Stimulated activated CD4-positive, alpha-beta T cell treated with anti-CD3 and anti-CD28 coated beads, Interleukin-1b, Interleukin-23, amount 100 ng/mL, for 4 hours (primary cell): ENCODE results near the gene CSRP1.
"Not testable (repeated sequence)": the region's sequence is repeated elsewhere in the genome, so short reads cannot be mapped to it uniquely, and the experiment has no call there.

Experiments
- DNase-seq, 2 donors: peaks; one replicate each; pipeline ENCODE4 v3.0.0-alpha.2; 2020; ENCODE audit warnings: low read depth in 2 of 2

CSRP1 gene

DNA sequence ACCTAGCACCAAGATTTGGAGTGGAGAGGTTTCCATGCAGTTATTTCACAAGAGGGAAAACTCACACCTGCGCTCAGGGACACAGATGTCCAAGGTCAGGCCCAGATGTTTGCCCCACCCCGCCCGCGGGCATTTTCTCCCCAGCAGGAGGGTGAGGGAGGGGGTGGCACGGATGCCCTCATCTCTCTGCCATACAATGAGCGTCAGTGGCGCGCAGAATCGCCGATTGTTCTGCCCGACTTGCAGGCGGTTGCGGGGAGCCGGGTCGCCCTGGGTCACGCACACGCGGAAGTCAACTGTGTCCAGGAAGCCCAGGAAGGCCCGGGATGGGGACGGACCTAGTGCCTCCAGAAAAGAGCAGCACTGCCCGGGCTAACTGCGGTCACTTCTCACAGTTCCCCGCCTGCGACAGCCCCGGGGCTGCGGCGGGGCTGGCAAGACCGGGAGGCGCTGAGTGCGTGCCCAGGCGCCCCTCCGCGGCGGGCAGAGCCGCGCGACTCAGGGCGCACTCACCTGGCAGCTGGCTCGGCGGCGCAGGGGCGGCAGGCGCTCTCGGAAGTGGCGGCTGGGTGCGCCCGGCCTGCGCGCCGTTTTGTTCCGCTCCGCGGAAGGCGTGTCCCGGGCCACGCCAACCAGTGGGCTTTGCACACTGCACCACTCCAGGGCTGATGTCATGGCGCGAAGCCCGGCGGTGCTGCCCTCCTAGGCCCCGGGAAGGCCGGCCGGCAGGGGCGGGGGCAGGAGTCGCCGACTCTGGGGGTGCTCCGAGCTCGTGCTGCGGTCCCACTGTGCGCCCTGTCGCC is at the start of gene CSRP1:
CSRP1 (minus strand) TSS at position 567 of the 803 bp plus-strand sequence. CDS start 10,820 bp downstream, outside the sequence.
- DNase-seq = peak; percentile 68 to 73

DNA sequence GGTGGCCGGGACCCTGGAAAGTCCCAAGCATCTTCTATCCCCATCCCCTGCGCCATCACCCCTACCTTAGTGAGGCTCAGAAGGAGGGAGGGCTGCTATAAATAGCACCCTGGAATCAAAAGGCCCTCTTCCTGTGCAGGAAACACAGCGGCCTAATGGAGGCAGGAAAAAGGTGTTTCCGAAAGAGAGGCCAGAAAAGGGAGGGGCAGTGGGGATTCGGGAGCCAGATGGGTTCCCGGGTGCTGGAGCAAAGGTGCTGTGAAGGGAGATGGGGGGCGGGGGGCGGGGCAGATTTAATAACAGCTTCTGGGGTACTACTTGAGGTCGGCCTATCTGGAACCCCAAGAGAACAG is 48.6 kb upstream of the CSRP1 start:
- DNase-seq = no peak

DNA sequence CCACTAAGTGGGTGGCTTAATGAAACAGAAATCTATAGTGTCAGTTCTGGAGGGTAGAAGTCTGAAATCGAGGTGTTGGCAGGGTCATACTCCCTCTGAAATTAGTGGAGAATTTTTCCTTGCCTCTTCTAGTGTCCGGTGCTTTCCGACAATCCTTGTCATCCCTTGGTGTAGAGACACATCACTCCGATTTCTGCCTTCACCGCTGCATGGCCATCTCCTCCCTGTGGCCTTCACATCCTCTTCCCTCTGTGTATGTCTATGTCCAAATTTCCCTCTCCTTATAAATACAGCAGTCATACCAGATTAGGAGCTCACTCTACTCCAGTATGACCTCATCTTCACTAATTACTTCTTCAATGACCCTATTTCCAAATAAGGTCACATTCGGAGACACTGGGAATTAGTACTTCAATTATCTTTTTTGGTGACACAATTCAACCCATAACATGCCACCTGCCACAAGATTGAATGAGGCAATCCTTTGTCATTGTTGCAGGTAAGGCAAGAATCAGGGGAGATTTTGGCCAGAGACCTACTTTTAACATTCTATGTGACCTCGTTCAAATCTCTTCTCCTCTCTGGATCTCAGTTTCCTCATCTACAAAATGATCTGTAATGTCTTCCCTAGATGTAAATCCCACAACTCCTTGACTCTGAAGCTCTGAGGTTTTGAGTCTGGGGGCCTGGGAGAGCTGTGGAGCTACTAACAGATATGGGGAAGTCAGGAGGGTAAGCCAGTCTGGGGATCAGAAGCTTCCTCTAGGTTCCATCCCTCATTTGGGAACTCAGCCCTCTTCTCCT is 48.1 kb upstream of the CSRP1 start:
- DNase-seq = no peak

DNA sequence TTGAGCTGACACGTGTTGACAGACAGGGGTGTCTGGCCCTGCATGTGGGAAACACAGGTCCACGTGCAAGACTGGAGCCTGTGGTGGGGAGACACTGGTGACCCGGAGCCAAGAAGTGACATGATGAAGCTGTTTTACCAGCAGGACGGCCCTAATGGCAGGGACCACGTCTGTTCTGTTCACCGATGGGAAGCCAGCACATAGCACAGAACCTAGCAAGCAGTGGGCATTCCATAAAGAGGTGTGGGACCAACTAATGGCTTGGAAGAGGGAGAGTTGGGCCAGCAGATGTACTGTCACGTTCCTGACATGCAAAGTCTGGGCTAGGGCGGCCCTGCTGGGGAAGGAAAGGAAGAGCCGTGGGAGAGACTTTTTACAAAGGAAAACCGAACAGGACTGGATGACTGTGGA is 47.3 kb upstream of the CSRP1 start:
- no peak for DNase-seq

DNA sequence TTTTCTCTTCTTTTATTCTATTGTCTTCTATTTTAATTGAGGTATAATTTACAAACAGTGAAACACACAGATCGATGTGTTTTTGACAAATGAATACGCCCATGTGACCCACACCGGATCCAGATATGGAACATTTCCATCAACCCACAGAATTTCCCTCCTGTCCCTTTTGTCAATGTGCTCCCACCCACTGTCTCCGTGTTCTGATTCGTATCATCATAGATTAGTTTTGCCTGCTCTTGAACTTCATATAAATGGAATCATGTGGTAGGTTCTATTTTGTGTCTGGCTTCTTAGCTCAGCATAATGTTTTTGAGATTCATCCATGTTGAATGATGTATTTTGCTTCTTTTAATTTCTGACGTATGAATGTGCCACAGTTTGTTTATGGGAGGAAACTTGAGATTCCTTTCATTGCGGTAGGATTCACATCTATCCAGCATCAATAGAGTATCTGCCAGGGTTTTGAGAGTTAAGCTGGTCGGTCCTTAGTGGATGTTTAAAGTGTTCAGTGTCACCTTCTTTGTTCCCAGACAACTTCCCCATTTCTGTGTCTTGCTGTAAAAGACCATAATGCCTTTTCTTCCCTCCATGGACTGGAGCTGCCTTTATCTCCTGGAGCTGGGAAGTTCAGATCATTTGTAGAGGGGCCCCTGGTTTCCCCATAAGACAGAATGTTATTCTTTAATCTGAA is 46.7 kb upstream of the CSRP1 start:
- no peak for DNase-seq

DNA sequence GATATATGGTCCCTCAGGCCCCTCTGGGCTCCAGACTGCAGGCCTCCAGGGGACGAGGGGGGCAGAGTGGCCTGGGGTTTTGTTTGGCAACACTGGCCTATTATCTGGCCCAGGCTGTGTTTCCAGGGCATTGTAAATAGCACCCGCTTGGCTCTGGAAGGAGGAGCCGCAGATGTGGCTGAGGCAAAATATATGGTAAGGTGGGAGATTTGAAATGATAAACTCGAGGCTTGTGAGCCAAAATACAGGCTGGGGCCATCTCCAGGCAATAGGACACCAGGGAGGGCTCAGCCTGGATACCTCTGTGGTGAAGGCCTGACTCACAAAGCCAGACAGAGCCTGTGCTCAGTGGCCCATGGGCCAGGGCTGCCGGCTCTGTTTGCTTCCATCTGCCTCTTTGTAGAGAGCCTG is 46.0 kb upstream of the CSRP1 start:
- no peak for DNase-seq

DNA sequence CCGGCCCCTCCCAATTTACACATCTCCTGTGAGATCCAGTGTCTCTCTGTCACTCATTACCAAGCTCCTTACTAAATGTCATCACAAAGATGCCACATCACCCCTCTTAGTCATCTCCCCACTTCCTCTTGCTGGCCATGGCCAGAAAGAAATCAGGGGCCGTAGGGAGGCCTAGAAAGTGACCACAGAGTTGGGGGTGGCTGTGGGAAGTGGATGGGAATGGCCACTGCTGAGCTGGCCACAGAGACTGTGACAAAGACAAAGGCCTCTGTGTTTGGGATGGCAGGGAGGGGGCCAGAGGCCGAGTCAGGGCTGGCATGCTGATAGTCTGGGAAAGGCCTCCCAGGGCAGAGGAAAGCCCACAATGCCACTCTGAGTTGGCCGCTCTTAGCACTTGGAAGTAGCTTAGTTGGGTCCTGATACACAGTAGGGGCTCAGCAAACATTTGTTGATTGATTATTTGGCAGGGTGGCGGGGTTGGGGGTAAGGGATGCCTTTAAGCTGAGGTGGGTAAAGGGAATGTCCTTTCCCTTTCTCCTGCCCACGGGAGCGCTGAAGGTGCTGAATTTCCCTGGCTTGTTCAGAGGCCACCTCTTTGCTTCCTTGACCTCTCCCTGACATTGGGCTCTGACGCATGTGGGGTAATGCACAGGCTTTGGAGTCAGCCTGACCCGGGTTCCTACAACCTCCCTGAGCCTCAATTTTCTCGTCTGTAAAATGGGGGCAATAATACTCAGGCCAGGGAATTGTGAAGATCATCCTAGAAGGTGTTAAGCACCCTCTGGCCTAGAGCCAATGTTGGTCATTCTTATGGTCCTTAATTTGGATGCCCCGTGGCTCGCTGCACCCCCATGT is 45.2 kb upstream of the CSRP1 start:
- no peak for DNase-seq

DNA sequence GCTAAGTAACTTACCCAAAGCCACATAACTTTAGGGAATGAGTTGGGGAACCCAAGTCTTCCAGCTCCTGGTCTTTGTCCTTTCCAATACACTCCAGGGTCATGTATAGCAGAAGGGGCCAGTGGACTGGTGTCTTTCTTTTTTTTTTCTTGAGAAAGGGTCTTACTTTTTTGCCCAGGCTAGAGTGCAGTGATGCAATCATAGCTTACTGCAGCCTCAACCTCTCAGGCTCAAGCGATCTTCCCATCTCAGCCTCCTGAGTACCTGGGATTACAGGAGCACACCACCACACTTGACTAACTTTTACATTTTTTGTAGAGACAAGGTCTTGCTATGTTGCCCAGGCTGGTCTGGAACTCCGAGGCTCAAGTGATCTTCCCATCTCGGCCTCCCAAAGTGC is 44.2 kb upstream of the CSRP1 start:
- DNase-seq = no peak

DNA sequence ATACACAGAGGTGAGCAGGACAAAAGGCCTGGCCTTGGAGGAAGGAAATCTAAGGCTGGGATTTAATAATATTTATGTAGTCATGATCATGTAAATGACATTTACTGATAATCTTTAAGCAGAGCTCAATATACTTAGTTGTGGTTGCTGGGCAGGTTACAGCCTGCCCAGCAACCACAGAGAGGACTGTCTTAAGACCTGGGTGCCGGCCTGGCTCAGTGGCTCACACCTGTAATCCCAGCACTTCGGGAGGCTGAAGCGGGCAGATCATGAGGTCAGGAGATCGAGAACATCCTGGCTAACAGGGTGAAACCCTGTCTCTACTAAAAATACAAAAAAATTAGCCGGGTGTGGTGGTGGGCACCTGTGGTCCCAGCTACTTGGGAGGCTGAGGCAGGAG is 42.6 kb upstream of the CSRP1 start:
- DNase-seq = not testable (repeated sequence)

DNA sequence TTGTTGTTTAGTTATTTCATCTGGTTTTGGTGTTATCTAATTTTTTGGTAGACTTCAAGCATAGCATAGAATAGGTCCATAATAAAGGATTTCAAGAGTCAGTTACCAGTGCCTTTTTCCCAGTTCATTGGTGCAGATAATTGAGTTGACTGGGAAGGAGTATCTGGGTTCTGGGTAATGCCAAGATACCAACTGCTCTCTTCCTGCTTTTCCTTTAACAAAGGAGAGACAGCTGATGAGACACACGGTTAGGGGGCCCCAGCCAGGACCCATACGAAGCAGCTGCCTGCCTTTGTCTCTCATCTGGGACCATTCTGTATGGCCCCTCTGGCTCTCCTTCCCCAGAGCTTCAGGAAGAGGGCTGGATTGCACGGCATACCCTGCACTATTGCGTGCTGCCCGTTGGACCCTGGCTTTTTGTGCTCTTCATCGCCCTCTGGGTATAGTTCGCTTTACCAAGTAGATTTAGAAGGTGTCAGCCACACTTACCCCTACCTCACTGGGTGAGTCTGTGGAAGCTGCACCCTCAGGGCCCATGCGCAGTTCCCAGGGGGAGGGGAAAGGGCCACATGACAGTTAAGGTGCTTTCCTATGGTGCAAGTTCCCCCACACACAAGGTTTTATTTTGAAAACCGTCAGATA is 39.0 kb upstream of the CSRP1 start:
- DNase-seq = no peak

DNA sequence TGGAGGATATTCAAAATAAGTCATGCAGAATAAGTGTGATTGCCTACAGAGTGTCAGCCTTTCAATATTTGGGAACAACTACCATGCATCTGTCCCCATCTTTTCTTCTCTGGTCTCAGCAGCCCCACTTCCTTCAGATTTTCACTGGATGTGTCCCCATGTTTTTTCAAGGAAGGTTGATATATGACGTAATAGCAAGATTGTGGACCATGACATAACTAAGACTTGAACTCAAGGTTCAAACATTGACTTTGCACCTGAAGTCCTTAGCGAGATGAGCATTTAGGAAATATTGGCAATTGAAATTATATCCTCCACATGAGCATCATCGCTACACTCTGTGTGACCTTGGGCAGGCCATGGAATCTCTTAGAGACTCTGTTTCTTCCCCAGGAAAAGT is 37.8 kb upstream of the CSRP1 start:
- DNase-seq = no peak

DNA sequence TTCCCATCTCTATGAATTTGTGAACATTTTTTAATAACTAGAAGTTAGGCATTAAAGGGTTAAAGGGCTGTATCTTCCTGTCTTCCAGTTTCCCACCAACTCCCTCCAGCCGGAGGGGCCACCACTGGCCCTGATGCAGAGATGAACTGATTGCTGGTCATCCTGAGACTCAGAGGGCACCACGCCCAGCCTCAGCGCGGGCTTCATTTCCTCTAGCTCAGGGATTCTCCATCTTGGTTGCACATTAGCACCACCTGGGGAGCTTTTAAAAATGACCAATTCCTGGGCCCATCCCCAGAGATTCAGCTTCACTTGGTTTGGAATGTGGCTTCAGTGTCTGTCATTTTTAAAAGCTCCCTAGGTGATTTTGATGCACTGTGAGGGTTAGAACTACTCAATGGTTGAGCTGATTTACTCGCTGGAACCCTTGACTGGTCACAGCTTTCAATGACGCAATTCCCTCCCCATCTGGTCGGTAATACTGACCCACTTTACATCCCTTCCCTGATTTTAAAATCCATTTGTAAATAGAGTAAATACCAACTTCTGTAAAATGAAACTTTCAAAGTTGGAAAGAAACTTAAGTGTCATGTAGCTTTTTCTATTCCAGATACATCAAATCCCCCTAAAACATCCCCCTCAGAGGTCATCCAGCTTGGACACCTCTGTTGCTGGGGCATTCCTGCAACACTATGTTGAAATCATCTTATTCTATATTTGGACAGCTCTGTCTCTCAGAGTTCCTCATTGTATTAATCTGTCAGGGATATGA is 37.1 kb upstream of the CSRP1 start:
- no peak for DNase-seq

DNA sequence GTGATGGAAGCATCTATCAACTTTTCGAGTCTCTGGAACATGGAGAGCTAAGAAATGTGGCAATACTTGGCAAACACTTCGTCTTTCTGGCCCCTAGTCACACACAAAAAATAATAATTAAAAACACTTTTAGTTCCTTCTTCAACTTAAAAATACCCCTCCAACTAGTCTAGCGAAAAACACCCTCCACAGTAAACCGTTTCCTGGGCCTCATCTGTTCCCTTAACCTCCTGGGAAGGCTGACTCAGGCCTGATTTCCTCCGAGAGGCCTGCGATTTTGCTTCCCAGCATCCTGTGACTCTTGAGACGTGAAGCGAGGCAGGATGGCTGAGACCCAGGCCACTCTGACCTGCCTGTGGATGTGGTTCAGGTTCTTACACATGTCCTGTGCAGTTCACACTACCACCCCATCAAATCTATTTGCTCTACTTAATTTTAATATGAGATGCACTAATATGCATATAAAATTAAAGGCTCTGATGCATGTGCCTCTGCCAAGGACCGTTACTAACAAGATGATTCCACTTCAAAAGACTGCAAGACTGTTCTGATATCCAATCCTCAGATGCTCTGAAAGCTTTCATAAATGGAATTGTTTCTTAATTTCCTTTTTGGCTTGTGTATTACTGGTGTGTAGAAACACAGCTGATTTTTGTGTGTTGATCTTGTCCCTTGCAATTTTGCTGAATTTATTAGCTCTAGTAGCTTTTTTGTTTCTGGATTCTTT is 35.5 kb upstream of the CSRP1 start:
- no peak for DNase-seq

DNA sequence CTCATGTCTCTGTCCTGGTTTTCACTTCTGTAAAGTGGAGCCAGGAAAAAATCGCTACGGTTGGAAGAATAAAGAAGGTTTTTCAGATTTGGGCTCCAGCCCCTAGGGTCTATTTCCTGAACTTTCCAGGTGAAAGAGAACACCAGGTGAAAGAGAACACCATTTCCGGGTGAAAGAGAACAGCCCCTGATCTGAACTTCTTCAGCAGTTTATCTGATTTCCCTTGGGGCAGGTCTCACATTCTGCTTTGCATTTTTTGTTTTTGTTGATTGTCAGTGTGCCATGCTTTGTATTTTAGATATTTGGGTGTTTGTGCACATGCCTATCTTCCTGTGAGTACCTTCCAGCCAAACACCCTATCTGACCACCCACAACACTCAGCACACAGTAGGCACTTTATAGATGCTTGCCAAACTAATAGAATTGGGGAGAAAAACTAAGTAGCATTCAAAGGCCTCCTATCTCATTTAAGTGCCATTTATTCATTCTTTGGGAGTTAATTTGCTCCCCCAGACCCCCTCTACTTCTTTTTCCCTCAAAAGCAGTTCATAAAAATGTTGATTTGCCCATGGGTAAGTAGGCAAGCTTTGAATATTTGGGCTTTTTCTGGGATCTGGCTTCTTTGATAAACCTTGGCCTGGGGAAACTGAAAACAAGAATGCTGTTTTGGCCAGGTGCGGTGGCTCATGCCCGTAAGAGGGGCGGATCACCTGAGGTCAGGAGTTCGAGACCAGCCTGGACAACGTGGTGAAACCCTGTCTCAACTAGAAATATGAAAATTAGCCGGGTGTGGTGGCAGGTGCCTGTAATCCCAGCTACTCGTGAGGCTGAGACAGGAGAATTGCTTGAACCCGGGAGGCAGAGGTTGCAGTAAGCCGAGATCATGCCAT is 34.2 kb upstream of the CSRP1 start:
- no peak for DNase-seq

DNA sequence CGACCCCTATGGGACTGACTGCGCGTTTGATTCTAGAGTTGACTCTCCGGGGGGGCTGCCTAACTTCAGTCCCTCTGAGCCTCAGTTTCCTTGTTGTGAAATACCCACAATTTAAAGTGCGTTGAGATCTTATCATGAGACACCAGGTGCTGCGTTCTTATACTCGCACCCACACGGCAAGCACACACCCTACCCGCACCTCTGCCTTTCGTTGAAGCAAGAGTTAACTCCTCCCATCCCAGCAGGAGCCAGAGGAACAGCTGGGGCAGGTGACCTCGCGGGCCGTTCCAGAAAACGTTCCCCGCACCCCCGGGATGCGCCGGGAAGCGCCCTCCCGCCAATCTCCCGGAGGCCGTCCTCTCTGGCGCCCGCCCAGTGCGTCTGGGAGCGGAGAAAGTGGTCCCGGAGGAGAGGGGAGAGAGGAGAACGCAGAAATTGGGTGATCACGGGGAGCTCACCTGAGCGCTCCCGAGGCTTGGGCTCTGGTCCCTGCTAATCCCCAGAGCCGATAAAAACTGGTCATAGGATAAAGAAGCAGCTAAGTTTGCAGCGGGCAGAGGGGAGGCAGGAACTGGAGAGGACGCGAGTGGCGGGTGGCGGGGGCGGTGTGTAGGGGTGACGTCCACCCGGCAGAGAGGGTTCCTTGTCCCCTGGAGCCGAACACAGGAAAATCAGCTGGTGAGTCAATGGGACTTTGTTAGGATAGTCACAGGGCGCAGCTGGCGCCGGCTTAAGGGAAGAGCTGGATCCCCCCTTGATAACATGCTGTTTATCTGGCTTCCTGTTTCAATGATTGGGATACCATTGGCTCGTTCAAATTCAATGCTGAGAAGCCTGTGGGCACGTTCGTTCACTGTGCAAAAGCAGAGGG is 32.9 kb upstream of the CSRP1 start:
- no peak for DNase-seq

DNA sequence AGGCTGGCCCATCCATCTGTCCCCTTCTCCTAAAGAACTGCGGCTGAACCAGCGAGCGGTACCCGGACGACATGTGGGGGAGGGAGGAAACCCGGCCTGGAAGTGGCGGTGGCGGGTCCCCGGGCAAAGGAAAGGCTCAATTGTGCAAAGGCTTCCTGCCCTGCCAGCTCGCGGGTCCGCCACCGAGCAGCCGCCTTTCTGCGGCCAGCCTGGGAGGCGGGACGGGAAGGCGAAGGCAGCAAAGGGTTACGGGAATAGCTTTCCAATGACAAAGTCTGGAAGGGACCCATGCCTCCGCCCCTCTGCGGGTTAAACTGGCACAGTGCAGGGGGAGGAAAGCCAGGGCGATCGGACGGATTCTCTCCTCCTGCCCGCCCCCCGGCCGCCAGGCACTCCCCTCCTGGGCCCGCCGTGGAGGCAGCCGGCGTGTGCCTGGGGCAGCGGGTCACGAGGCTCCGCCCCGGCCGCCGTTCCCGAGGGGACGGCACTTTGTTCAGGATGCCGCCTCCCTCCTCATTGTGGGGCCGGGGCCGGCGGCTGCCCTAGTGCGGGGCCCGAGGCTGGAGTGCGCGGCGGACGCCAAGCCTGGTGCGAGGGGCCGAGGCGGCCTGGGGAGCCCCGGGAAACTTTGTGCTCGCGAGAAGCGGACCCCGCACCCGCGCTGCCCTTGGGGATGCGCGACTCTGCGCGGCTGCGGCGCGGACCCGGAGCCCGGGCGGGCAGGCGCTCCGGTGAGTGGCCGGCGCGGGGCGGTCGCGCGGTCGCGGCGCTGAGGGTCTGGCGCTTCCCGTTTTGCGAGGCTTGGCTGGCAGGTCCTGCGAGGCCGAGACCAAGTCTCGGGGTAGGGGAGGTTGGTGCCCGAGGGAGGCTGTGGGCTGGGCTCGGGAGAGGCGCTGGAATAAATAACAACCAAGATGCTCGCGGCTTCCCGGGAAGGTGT is 32.0 kb upstream of the CSRP1 start, which contains the start of gene NAV1:
NAV1 (plus strand) TSS at position 516 of the 940 bp plus-strand sequence. CDS start 83,758 bp downstream, outside the sequence.
- no peak for DNase-seq
